Hepatocyte (in vitro differentiated cells): ENCODE results near the gene TNFSF12. TPM values are rescaled to one million over a fixed set of nuclear protein-coding genes. Genes with fewer than 3 reads are reported as not detected.
A peak's percentile ranks its signal among the peaks of the same experiment; 100 is the strongest.

Experiments used
- DNase-seq: peaks from one replicate; pipeline ENCODE4 v3.0.0-alpha.2; 2016; ENCODE audit warnings: low spot score
- H2AFZ ChIP-seq: fragments of 200-600 bp; sonication (generic); 2 replicates; pipeline ENCODE4 v1.6.0; 2016; ENCODE audit warnings: antibody characterized with exemption, mild to moderate bottlenecking
- H3K27ac ChIP-seq: fragments of 200-600 bp; sonication (generic); 2 replicates; pipeline ENCODE4 v1.5.1; 2016; ENCODE audit warnings: mild to moderate bottlenecking
- H3K27me3 ChIP-seq: fragments of 200-600 bp; sonication (generic); 2 replicates; pipeline ENCODE4 v1.6.1; 2016
- H3K36me3 ChIP-seq: fragments of 200-600 bp; sonication (generic); replicated peaks from 2 replicates; pipeline ENCODE4 v1.5.1; 2016; ENCODE audit warnings: low read depth; ENCODE audit not compliant: insufficient read depth
- H3K4me1 ChIP-seq: fragments of 200-600 bp; sonication (generic); 2 replicates; pipeline ENCODE4 v1.5.1; 2016; ENCODE audit warnings: mild to moderate bottlenecking, moderate library complexity; ENCODE audit not compliant: insufficient read depth
- H3K4me2 ChIP-seq: fragments of 200-600 bp; sonication (generic); 2 replicates; pipeline ENCODE4 v1.6.0; 2016
- H3K4me3 ChIP-seq: fragments of 200-600 bp; sonication (generic); 2 replicates; pipeline ENCODE4 v1.5.1; 2016; ENCODE audit warnings: mild to moderate bottlenecking
- H3K79me2 ChIP-seq: fragments of 200-600 bp; sonication (generic); 2 replicates; pipeline ENCODE4 v1.6.0; 2017; ENCODE audit warnings: mild to moderate bottlenecking
- H3K9me2 ChIP-seq: fragments of 200-600 bp; sonication (generic); replicated peaks from 2 replicates; pipeline ENCODE4 v1.6.0; 2017; ENCODE audit warnings: mild to moderate bottlenecking; ENCODE audit not compliant: insufficient read depth
- H3K9me3 ChIP-seq: fragments of 200-600 bp; sonication (generic); 2 replicates; pipeline ENCODE4 v1.5.1; 2016; ENCODE audit warnings: low read depth, mild to moderate bottlenecking
- H4K20me1 ChIP-seq: fragments of 200-600 bp; sonication (generic); 2 replicates; pipeline ENCODE4 v1.6.0; 2016; ENCODE audit warnings: mild to moderate bottlenecking; ENCODE audit not compliant: insufficient read depth, poor library complexity, severe bottlenecking
- CTCF ChIP-seq: fragments of 200-600 bp; sonication (generic); IDR thresholded peaks from 2 replicates; pipeline ENCODE4 v1.5.1; 2016; ENCODE audit warnings: antibody characterized with exemption, mild to moderate bottlenecking; ENCODE audit not compliant: poor library complexity
- EZH2 ChIP-seq: fragments of 200-600 bp; sonication (generic); IDR thresholded peaks from 2 replicates; pipeline ENCODE4 v1.6.1; 2016; ENCODE audit warnings: antibody characterized with exemption, mild to moderate bottlenecking, borderline replicate concordance
- EZH2phosphoT487 ChIP-seq: fragments of 200-600 bp; sonication (generic); IDR thresholded peaks from one replicate; pipeline ENCODE4 v1.6.1; 2018; ENCODE audit warnings: antibody characterized with exemption, mild to moderate bottlenecking, low read depth, moderate library complexity; ENCODE audit not compliant: unreplicated experiment, severe bottlenecking
- WGBS: methylation state at CpG from one replicate; pipeline ENCODE4 v1.1.6; 2016; ENCODE audit warnings: low lambda C conversion rate; ENCODE audit errors: missing lambda C conversion rate; 5-methylcytosine and 5-hydroxymethylcytosine counted together
- polyA plus RNA-seq: library from polyadenylated mRNA; unstranded; fragments of >200 nt; fragmentation: Nextera tagmentation; extraction: Ambion mirVana; gene quantifications from 2 replicates; pipeline ENCODE4 v1.2.1, GENCODE V29; 2016
- total RNA-seq: library from RNA; depleted of rRNA; stranded (reverse); fragments of >200 nt; gene quantifications from 2 replicates; pipeline ENCODE4 v1.2.3, GENCODE V29; 2014

Gene TNFSF12
- total and polyA plus RNA-seq, 2 experiments from 2014 or later = 4.5 to 8.0 TPM

- H2AFZ ChIP-seq = no peak overlapping the region
- peak overlapping the region; percentile 65 for H3K27ac ChIP-seq
- no peaks in the 10 kb centered on the region for H4K20me1 ChIP-seq
- H3K9me3 ChIP-seq = no peaks in the 10 kb centered on the region
- DNase-seq = peak; percentile 38
- no peak overlapping the region for H3K4me2 ChIP-seq
- H3K27me3 ChIP-seq = no peaks in the 10 kb centered on the region
- H3K79me2 ChIP-seq = peaks cover 11% of the 10 kb centered on the region
- H3K4me1 ChIP-seq = no peaks in the 10 kb centered on the region
- no peak for TF ChIP-seq CTCF
- TF ChIP-seq EZH2 = no peak
- TF ChIP-seq EZH2phosphoT487 = no peak
- no peaks in the 10 kb centered on the region for H3K9me2 ChIP-seq
- no peak overlapping the region for H3K4me3 ChIP-seq
- WGBS = 66% methylated on average over 4 of the region's 4 CpGs
- peaks cover 5% of the 10 kb centered on the region for H3K36me3 ChIP-seq
Measured at GRCh38 chr17:7590743-7591142, 41.9 kb downstream of the TNFSF12 start.

DNA sequence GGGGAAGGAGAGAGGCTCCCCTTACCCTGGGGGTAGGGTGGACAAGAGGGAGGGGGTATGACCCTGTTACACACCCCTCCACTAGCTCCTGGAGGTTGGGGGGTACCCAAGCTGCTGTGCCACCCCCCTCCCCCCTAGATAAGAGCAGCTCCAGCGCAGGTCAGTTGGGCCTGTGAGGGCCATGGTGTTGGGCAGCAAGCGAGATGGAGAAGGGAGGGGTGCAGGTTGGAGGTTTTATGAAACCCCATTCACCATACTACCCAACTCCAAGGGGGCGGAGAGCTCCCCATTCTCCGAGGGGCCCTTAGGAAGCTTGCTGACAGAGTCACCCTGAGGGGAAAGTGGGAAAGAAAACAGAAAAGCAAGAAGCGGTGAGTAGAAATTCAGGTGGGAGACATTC is 42.7 kb downstream of the TNFSF12 start:
- no peak for TF ChIP-seq CTCF
- TF ChIP-seq EZH2phosphoT487 = no peak
- H3K9me3 ChIP-seq = no peaks in the 10 kb centered on the region
- 95% methylated on average over 5 of the region's 5 CpGs for WGBS
- H3K79me2 ChIP-seq = peaks cover 10% of the 10 kb centered on the region
- H3K4me3 ChIP-seq = no peak overlapping the region
- H3K4me2 ChIP-seq = no peak overlapping the region
- no peaks in the 10 kb centered on the region for H3K4me1 ChIP-seq
- H3K27me3 ChIP-seq = no peaks in the 10 kb centered on the region
- no peak for DNase-seq
- H4K20me1 ChIP-seq = no peaks in the 10 kb centered on the region
- H3K27ac ChIP-seq = no peak overlapping the region
- no peaks in the 10 kb centered on the region for H3K9me2 ChIP-seq
- no peak overlapping the region for H2AFZ ChIP-seq
- peaks cover 5% of the 10 kb centered on the region for H3K36me3 ChIP-seq

GRCh38 chr17:7592422-7593021 is 43.7 kb downstream of the TNFSF12 start:
- Histone ChIP-seq H3K4me1 (no peaks in the 10 kb centered on the region), H2AFZ (no peak overlapping the region), H3K27me3 (no peaks in the 10 kb centered on the region), H3K4me3 (no peak overlapping the region), H3K27ac (no peak overlapping the region), H3K79me2 (peaks cover 10% of the 10 kb centered on the region), H4K20me1 (no peaks in the 10 kb centered on the region), H3K4me2 (no peak overlapping the region), H3K9me3 (no peaks in the 10 kb centered on the region), H3K36me3 (peaks cover 5% of the 10 kb centered on the region), H3K9me2 (no peaks in the 10 kb centered on the region)
- TF ChIP-seq EZH2 = no peak
- no peak for TF ChIP-seq EZH2phosphoT487
- TF ChIP-seq CTCF = no peak
- 95% methylated on average over 23 of the region's 23 CpGs for WGBS
- no peak for DNase-seq
